K562 (cell line): ENCODE data around the gene EXOC2. TPM values are rescaled to one million over a fixed set of nuclear protein-coding genes. Genes with fewer than 3 reads are reported as not detected.

Experiments
- ATAC-seq: fragments of 200-7000 bp; cut with Tn5 transposase; 3 replicates; pipeline ENCODE4 v1.9.1; 2020; ENCODE audit warnings: moderate library complexity
- BruUV-seq: library from RNA; stranded (reverse); fragments of 400-500 nt; replicated peaks from 2 replicates; lab custom pipeline; 2021; lab: Mats Ljungman, UMichigan
- CTCF ChIA-PET: fragments of 300-600 bp; formaldehyde crosslinking; extraction: SDS; loops from one replicate; lab custom pipeline; 2021; ENCODE audit warnings: low intra/inter-chr PET ratio; lab: Yijun Ruan, JAX
- POLR2A ChIA-PET: fragments of 300-600, 350-650 bp; sonication (Branson Sonifier 250); formaldehyde crosslinking; extraction: SDS; loops from one replicate; lab custom pipeline; 2021; ENCODE audit warnings: antibody characterized with exemption, inconsistent platforms; lab: Yijun Ruan, JAX
- DNase-seq, 4 experiments: peaks; one replicate each; pipeline versions ENCODE4 v3.0.0 to v3.0.0-alpha.2; 2011 to 2018; ENCODE audit warnings: low spot score in 3 of 4, mixed read lengths in 3 of 4; ENCODE audit errors: extremely low read depth in 1 of 4
- FAIRE-seq: peaks from 2 replicates; lab custom pipeline; 2011; peaks lifted over from hg19 to GRCh38; lab: Jason Lieb, UNC
- H2AFZ ChIP-seq: 2 replicates; pipeline ENCODE4 v1.6.0; 2011; ENCODE audit warnings: low read depth, low read length, control low read depth, inconsistent platforms
- H3K27ac ChIP-seq: fragments of 200-600 bp; 3 replicates; pipeline ENCODE4 v1.8.0; 2011; ENCODE audit warnings: low read depth, mild to moderate bottlenecking, control low read depth, inconsistent platforms, low read length, moderate library complexity, mixed read lengths; ENCODE audit errors: extremely low read depth
- H3K27me3 ChIP-seq, 2 experiments: fragments of 300-600 bp in 1 of 2; 2 replicates in 1 of 2; 3 replicates in 1 of 2; pipeline versions ENCODE4 v1.6.0 to v1.8.0; 2011; ENCODE audit warnings: inconsistent platforms in 2 of 2, low read length in 2 of 2, mild to moderate bottlenecking in 1 of 2, mixed read lengths in 1 of 2, moderate library complexity in 1 of 2; ENCODE audit not compliant: control insufficient read depth in 2 of 2, insufficient read depth in 2 of 2
- H3K36me3 ChIP-seq: fragments of 300-600 bp; 3 replicates; pipeline ENCODE4 v1.8.0; 2011; ENCODE audit warnings: mild to moderate bottlenecking, low read length, inconsistent platforms; ENCODE audit not compliant: control insufficient read depth, insufficient read depth
- H3K4me1 ChIP-seq, 2 experiments: fragments of 200-600 bp in 1 of 2; replicated peaks in 1 of 2; 2 replicates in 1 of 2; 3 replicates in 1 of 2; pipeline versions ENCODE4 v1.5.1 to v1.8.0; 2011; ENCODE audit warnings: inconsistent platforms in 2 of 2, low read length in 2 of 2, mild to moderate bottlenecking in 1 of 2, mixed read lengths in 1 of 2, moderate library complexity in 1 of 2; ENCODE audit not compliant: control insufficient read depth in 2 of 2, insufficient read depth in 2 of 2
- H3K4me2 ChIP-seq: 2 replicates; pipeline ENCODE4 v1.6.1; 2011; ENCODE audit warnings: low read length, control low read depth, inconsistent platforms, mixed read lengths; ENCODE audit not compliant: insufficient read depth
- H3K4me3 ChIP-seq: fragments of 200-600 bp; sonication (generic), shearing (Covaris generic); 2 replicates; pipeline ENCODE4 v1.5.1; 2016; ENCODE audit warnings: control low read depth, inconsistent platforms
- H3K79me2 ChIP-seq: fragments of 200-600 bp; 3 replicates; pipeline ENCODE4 v1.8.0; 2011; ENCODE audit warnings: low read length, inconsistent platforms; ENCODE audit not compliant: control insufficient read depth, insufficient read depth
- H3K9ac ChIP-seq, 2 experiments: 2 replicates each; pipeline versions ENCODE4 v1.6.0 to v1.6.1; 2011; ENCODE audit warnings: low read depth in 2 of 2, low read length in 2 of 2, control low read depth in 1 of 2, inconsistent platforms in 1 of 2, mild to moderate bottlenecking in 1 of 2, mixed read lengths in 1 of 2; ENCODE audit not compliant: insufficient read depth in 1 of 2
- H3K9me1 ChIP-seq: one replicate; pipeline ENCODE4 v1.6.0; 2011; ENCODE audit warnings: inconsistent platforms, mild to moderate bottlenecking, low read length, moderate library complexity; ENCODE audit not compliant: control insufficient read depth, insufficient read depth
- H3K9me3 ChIP-seq: replicated peaks from 2 replicates; pipeline ENCODE4 v1.5.1; 2011; ENCODE audit warnings: low read depth, low read length, inconsistent platforms; ENCODE audit not compliant: control insufficient read depth, insufficient read depth
- H4K20me1 ChIP-seq: replicated peaks from 2 replicates; pipeline ENCODE4 v1.6.1; 2011; ENCODE audit warnings: low read length, inconsistent platforms, mixed read lengths; ENCODE audit not compliant: control insufficient read depth, insufficient read depth
- NFIC ChIP-seq: fragments of 450-650 bp; IDR thresholded peaks from 2 replicates; pipeline ENCODE4 v1.6.1; 2017; ENCODE audit warnings: mild to moderate bottlenecking, inconsistent platforms
- NR4A1 ChIP-seq, 2 experiments: fragments of 250-450 bp in 1 of 2; fragments of 450-650 bp in 1 of 2; sonication (Bioruptor Pico) in 1 of 2; IDR thresholded peaks; 2 replicates each; pipeline versions ENCODE4 v1.4.0 to v1.6.1; 2016 to 2020; ENCODE audit warnings: mild to moderate bottlenecking in 2 of 2, missing compliant biosample characterization in 1 of 2, missing genetic modification characterization in 1 of 2, moderate library complexity in 1 of 2
- VEZF1 ChIP-seq: fragments of 200-800 bp; sonication (Bioruptor generic); IDR thresholded peaks from 2 replicates; pipeline ENCODE4 v1.6.1; 2017; ENCODE audit warnings: missing genetic modification characterization, missing compliant biosample characterization
- ZNF274 ChIP-seq: IDR thresholded peaks from 2 replicates; pipeline ENCODE4 v1.6.1; 2011; ENCODE audit warnings: low read depth, mild to moderate bottlenecking, low read length, moderate library complexity, borderline replicate concordance
- WGBS: fragments of 100-300 bp; shearing (Covaris generic); methylation state at CpG from one replicate; pipeline ENCODE4 v1.1.6; 2016; ENCODE audit warnings: low coverage, mixed read lengths; ENCODE audit not compliant: insufficient coverage; ENCODE audit errors: missing lambda C conversion rate; 5-methylcytosine and 5-hydroxymethylcytosine counted together
- in situ Hi-C: fragments of 300-500 bp; cut with MboI; formaldehyde crosslinking; loops from 4 replicates; pipeline ENCODE4 v1.15.0; 2018; ENCODE audit warnings: inconsistent platforms, mixed read lengths
- intact Hi-C: fragments of 100-400 bp; cut with micrococcal nuclease; formaldehyde crosslinking; loops from 2 replicates; pipeline ENCODE4 v1.14.2; 2022
- polyA plus RNA-seq, 8 experiments: library from polyadenylated mRNA; depleted of rRNA in 4 of 8; stranded (reverse) in 5 of 8; unstranded in 3 of 8; fragments of >200 nt; fragmentation: Nextera tagmentation in 2 of 8; fragmentation: Illumina TruSeq in 1 of 8; extraction: Ambion mirVana in 2 of 8; extraction: Trizol in 1 of 8; gene quantifications; 2 replicates each; pipeline versions ENCODE4 v1.2.1 to v1.2.3, GENCODE V29; 2011 to 2014; ENCODE audit warnings: inconsistent platforms in 1 of 8, missing spikeins in 1 of 8
- total RNA-seq, 7 experiments: library from RNA; depleted of rRNA in 6 of 7; stranded (reverse); fragments of >200 nt in 6 of 7; fragmentation: Illumina TruSeq in 2 of 7; extraction: Trizol in 2 of 7; gene quantifications; 2 replicates each; pipeline versions ENCODE4 v1.2.1 to v1.2.3, GENCODE V29; 2011 to 2021; ENCODE audit warnings: low replicate concordance in 1 of 7
- TF ChIP-seq, protein P1 (sequence below): fragments of 450-650 bp; IDR thresholded peaks from one replicate; pipeline ENCODE4 v1.6.1; 2018; ENCODE audit warnings: mild to moderate bottlenecking, moderate library complexity; ENCODE audit not compliant: partially characterized antibody

Gene EXOC2
- total and polyA plus RNA-seq, 9 of the 15 experiments (the other 6 are each of a cell fraction or from before 2014, with no cell fraction given), result 12.2 to 30.2 (median 24.2) TPM

GRCh38 chr6:733431-734219 is 40.7 kb upstream of the EXOC2 start:
- Histone ChIP-seq H3K4me3 (no peak overlapping the region), H3K4me1 (peaks cover 0 to 6% of the 10 kb centered on the region in 2 experiments; a peak in 1 of 5 replicates), H3K27me3 (peaks cover 32 to 38% of the 10 kb centered on the region in 2 experiments), H3K27ac (no peak overlapping the region), H3K4me2 (no peak overlapping the region), H3K9me3 (no peaks in the 10 kb centered on the region), H3K79me2 (no peaks in the 10 kb centered on the region), H3K9me1 (no peaks in the 10 kb centered on the region), H3K9ac (no peak overlapping the region), H2AFZ (no peak overlapping the region), H3K36me3 (no peaks in the 10 kb centered on the region), H4K20me1 (no peaks in the 10 kb centered on the region)
- ATAC-seq, result no peak
- CTCF ChIA-PET, result no interaction called here
- 6% methylated on average over 14 of the region's 14 CpGs for WGBS
- in situ Hi-C loops (no loop called here), intact Hi-C loops (no loop called here)
- BruUV-seq, result no TSS peak
- POLR2A ChIA-PET, result interaction anchor here (0.7 kb wide), 1 partner anchor 38 kb away, joined by 3 read pairs; no protein-coding TSS in a partner anchor
- FAIRE-seq, result no peak
- no peak for DNase-seq
- TF ChIP-seq, protein P1, sequence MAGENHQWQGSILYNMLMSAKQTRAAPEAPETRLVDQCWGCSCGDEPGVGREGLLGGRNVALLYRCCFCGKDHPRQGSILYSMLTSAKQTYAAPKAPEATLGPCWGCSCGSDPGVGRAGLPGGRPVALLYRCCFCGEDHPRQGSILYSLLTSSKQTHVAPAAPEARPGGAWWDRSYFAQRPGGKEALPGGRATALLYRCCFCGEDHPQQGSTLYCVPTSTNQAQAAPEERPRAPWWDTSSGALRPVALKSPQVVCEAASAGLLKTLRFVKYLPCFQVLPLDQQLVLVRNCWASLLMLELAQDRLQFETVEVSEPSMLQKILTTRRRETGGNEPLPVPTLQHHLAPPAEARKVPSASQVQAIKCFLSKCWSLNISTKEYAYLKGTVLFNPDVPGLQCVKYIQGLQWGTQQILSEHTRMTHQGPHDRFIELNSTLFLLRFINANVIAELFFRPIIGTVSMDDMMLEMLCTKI, result no peak
- TF ChIP-seq ZNF274, result no peak
- TF ChIP-seq VEZF1 (CRISPR knock-in tag), result no peak
- TF ChIP-seq NFIC, result peak; percentile 34; the same call in 1 of the 2 replicates
- TF ChIP-seq NR4A1 (CRISPR knock-in tag; IDR thresholded peaks at IDR 0.05), result no peak
- no peak for TF ChIP-seq NR4A1 (tag; IDR thresholded peaks at IDR 0.05)
